ENCODE measurements around the gene CA4.

CA4 gene

GRCh38 chr17:60151355-60151754 lies 1.6 kb downstream of the CA4 start:
- Histone ChIP-seq H3K4me3 (ENCODE audit: low read length, poor library complexity, severe bottlenecking) (no peak overlapping the region), H3K36me3 (ENCODE audit: insufficient read depth, low read length) (no peaks in the 10 kb centered on the region), H2AFZ (ENCODE audit: low read length) (no peak overlapping the region), H3K9ac (ENCODE audit: low read depth, low read length, poor library complexity, severe bottlenecking) (no peak overlapping the region), H3F3A (ENCODE audit: low read depth) (no peaks in the 10 kb centered on the region), H3K27me3 (ENCODE audit: insufficient read depth, low read length, poor library complexity, severe bottlenecking) (no peaks in the 10 kb centered on the region), H3K9me3 (ENCODE audit: insufficient read depth, low read depth, low read length) (no peaks in the 10 kb centered on the region), H3K9me2 (replicated peaks; ENCODE audit: low read depth, low read length) (no peaks in the 10 kb centered on the region), H4K20me1 (ENCODE audit: insufficient read depth, low read length, poor library complexity, severe bottlenecking) (no peaks in the 10 kb centered on the region), H3K4me1 (ENCODE audit: insufficient read depth, low read length, poor library complexity, severe bottlenecking) (no peaks in the 10 kb centered on the region), H3K4me2 (ENCODE audit: low read depth, low read length, poor library complexity, severe bottlenecking) (no peak overlapping the region), H3K79me2 (ENCODE audit: insufficient read depth, low read length) (no peaks in the 10 kb centered on the region)
- no peak for TF ChIP-seq CTCF (conservative IDR thresholded peaks at IDR 0.05; ENCODE audit: low read length)
- no peak for TF ChIP-seq EZH2phosphoT487 (IDR thresholded peaks at IDR 0.05; ENCODE audit: borderline replicate concordance)

- H3F3A ChIP-seq (ENCODE audit: low read depth): no peaks in the 10 kb centered on the region
- H3K4me1 ChIP-seq (ENCODE audit: insufficient read depth, low read length, poor library complexity, severe bottlenecking): no peaks in the 10 kb centered on the region
- no peaks in the 10 kb centered on the region for H3K27me3 ChIP-seq (ENCODE audit: insufficient read depth, low read length, poor library complexity, severe bottlenecking)
- H3K4me2 ChIP-seq (ENCODE audit: low read depth, low read length, poor library complexity, severe bottlenecking): no peak overlapping the region
- no peak overlapping the region for H3K9ac ChIP-seq (ENCODE audit: low read depth, low read length, poor library complexity, severe bottlenecking)
- no peak for TF ChIP-seq CTCF (conservative IDR thresholded peaks at IDR 0.05; ENCODE audit: low read length)
- no peak for TF ChIP-seq EZH2phosphoT487 (IDR thresholded peaks at IDR 0.05; ENCODE audit: borderline replicate concordance)
- no peaks in the 10 kb centered on the region for H3K9me3 ChIP-seq (ENCODE audit: insufficient read depth, low read depth, low read length)
- no peaks in the 10 kb centered on the region for H4K20me1 ChIP-seq (ENCODE audit: insufficient read depth, low read length, poor library complexity, severe bottlenecking)
- H2AFZ ChIP-seq (ENCODE audit: low read length): no peak overlapping the region
- H3K36me3 ChIP-seq (ENCODE audit: insufficient read depth, low read length): no peaks in the 10 kb centered on the region
- no peak overlapping the region for H3K4me3 ChIP-seq (ENCODE audit: low read length, poor library complexity, severe bottlenecking)
- H3K9me2 ChIP-seq (replicated peaks; ENCODE audit: low read depth, low read length): no peaks in the 10 kb centered on the region
- H3K79me2 ChIP-seq (ENCODE audit: insufficient read depth, low read length): no peaks in the 10 kb centered on the region
These were observed 4.0 kb downstream of the CA4 start for GRCh38 chr17:60153606-60154390.

- Histone ChIP-seq H3K4me1 (ENCODE audit: insufficient read depth, low read length, poor library complexity, severe bottlenecking) (no peaks in the 10 kb centered on the region), H3K36me3 (ENCODE audit: insufficient read depth, low read length) (no peaks in the 10 kb centered on the region), H3K9ac (ENCODE audit: low read depth, low read length, poor library complexity, severe bottlenecking) (no peak overlapping the region), H3K27me3 (ENCODE audit: insufficient read depth, low read length, poor library complexity, severe bottlenecking) (no peaks in the 10 kb centered on the region), H3K9me2 (replicated peaks; ENCODE audit: low read depth, low read length) (no peaks in the 10 kb centered on the region), H3K4me2 (ENCODE audit: low read depth, low read length, poor library complexity, severe bottlenecking) (no peak overlapping the region), H3F3A (ENCODE audit: low read depth) (no peaks in the 10 kb centered on the region), H4K20me1 (ENCODE audit: insufficient read depth, low read length, poor library complexity, severe bottlenecking) (no peaks in the 10 kb centered on the region), H3K9me3 (ENCODE audit: insufficient read depth, low read depth, low read length) (no peaks in the 10 kb centered on the region), H3K79me2 (ENCODE audit: insufficient read depth, low read length) (no peaks in the 10 kb centered on the region), H2AFZ (ENCODE audit: low read length) (no peak overlapping the region), H3K4me3 (ENCODE audit: low read length, poor library complexity, severe bottlenecking) (no peak overlapping the region)
- no peak for TF ChIP-seq CTCF (conservative IDR thresholded peaks at IDR 0.05; ENCODE audit: low read length)
- TF ChIP-seq EZH2phosphoT487 (IDR thresholded peaks at IDR 0.05; ENCODE audit: borderline replicate concordance): no peak
These were observed 5.0 kb downstream of the CA4 start for GRCh38 chr17:60154616-60155426.
